Measurements from ENCODE around the gene SPN. TPM values are rescaled to one million over a fixed set of nuclear protein-coding genes. Genes with fewer than 3 reads are reported as not detected.

The SPN gene
- total and polyA plus RNA-seq, 9 of the 15 experiments (the other 6 are each of a cell fraction or from before 2014, with no cell fraction given), result 24.3 to 225 (median 79.4) TPM

DNA sequence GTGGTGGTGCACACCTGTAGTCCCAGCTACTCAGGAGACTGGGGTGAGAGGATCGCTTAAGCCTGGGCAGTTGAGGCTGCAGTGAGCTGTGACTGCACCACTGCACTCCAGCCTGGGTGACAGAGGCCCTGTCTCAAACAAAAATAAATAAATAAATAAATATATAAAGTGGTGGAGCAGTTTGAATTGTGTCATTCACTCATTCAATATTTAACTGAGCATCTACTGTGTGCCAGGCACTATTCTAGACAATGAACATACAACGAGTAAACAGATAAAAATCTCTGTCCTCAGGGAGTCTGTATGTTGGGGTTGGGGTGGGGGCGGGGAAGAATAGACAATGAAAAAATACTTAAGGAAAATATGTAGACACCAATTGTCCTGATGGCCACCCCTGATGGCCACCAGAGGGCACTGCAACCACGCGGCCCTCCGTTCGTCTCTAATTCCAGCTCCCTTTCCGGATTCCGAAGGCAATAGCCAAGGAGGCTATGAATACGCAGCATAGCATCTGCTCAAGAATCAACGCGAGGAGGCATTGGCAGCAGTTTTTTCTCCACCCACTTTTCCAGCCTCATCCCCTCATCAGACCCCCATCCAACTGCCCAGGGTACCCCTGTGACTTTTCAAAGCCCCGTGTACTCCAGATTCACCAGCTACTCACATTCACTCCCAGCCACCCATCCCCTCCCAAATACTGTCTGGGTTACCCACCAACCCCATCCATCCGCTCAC is 37.4 kb downstream of the SPN start (continued):
- TF ChIP-seq ZNF134 (CRISPR knock-in tag; conservative IDR thresholded peaks at IDR 0.05) (no peak), ETV1 (tag; conservative IDR thresholded peaks at IDR 0.05; ENCODE audit: low read depth) (no peak), MCM2 (IDR thresholded peaks at IDR 0.05; ENCODE audit: low read depth) (no peak), ZNF561 (CRISPR knock-in tag; conservative IDR thresholded peaks at IDR 0.05) (no peak), ELF2 (CRISPR knock-in tag; IDR thresholded peaks at IDR 0.05) (no peak), E2F4 (CRISPR knock-in tag; IDR thresholded peaks at IDR 0.05; ENCODE audit: low read depth) (no peak), RAD21 (CRISPR knock-in tag; conservative IDR thresholded peaks at IDR 0.05 in 1 of 2, IDR thresholded peaks at IDR 0.05 in 1 of 2) (peak; percentile 68 to 89), TAF9B (IDR thresholded peaks at IDR 0.05; ENCODE audit: partially characterized antibody) (no peak), ZBTB12 (CRISPR knock-in tag; IDR thresholded peaks at IDR 0.05) (no peak), KAT8 (IDR thresholded peaks at IDR 0.05; ENCODE audit: low read depth) (no peak), PYGO2 (tag; IDR thresholded peaks at IDR 0.05) (no peak), PRPF4 (IDR thresholded peaks at IDR 0.05; ENCODE audit: insufficient read depth, low read depth, low read length, poor library complexity, severe bottlenecking) (no peak), FOXO4 (CRISPR knock-in tag; IDR thresholded peaks at IDR 0.05) (no peak), FOXA3 (CRISPR knock-in tag; conservative IDR thresholded peaks at IDR 0.05 in 1 of 2, IDR thresholded peaks at IDR 0.05 in 1 of 2) (0 out of 4 replicates have a peak, but pooled peaks of 1 of the 2 experiments have one; percentile 18), E2F1 (CRISPR knock-in tag; IDR thresholded peaks at IDR 0.05) (no peak), FOSL1 (tag; conservative IDR thresholded peaks at IDR 0.05) (no peak), SMAD2 (IDR thresholded peaks at IDR 0.05; ENCODE audit: low read depth, low read length) (no peak), GATA2 (CRISPR knock-in tag; IDR thresholded peaks at IDR 0.05) (no peak)
- TF ChIP-seq, protein P1, sequence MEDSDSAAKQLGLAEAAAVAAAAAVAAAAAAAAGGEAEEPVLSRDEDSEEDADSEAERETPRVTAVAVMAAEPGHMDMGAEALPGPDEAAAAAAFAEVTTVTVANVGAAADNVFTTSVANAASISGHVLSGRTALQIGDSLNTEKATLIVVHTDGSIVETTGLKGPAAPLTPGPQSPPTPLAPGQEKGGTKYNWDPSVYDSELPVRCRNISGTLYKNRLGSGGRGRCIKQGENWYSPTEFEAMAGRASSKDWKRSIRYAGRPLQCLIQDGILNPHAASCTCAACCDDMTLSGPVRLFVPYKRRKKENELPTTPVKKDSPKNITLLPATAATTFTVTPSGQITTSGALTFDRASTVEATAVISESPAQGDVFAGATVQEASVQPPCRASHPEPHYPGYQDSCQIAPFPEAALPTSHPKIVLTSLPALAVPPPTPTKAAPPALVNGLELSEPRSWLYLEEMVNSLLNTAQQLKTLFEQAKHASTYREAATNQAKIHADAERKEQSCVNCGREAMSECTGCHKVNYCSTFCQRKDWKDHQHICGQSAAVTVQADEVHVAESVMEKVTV (CRISPR knock-in tag; IDR thresholded peaks at IDR 0.05), result peak; percentile 22; the same call in 1 of the 2 replicates
- TF ChIP-seq, protein P2, sequence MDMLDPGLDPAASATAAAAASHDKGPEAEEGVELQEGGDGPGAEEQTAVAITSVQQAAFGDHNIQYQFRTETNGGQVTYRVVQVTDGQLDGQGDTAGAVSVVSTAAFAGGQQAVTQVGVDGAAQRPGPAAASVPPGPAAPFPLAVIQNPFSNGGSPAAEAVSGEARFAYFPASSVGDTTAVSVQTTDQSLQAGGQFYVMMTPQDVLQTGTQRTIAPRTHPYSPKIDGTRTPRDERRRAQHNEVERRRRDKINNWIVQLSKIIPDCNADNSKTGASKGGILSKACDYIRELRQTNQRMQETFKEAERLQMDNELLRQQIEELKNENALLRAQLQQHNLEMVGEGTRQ (CRISPR knock-in tag; IDR thresholded peaks at IDR 0.05), result no peak
